Astrocyte (in vitro differentiated cells and primary cell): Measurements from ENCODE around the gene AP1M1.

Source experiments
- EZH2 ChIP-seq: IDR thresholded peaks from 2 replicates; pipeline ENCODE4 v1.6.1; 2012; ENCODE audit warnings: mild to moderate bottlenecking, low read length, inconsistent platforms; ENCODE audit not compliant: insufficient read depth
- TF ChIP-seq, protein P1 (sequence below): IDR thresholded peaks from 2 replicates; pipeline ENCODE4 v1.5.1; 2011; ENCODE audit warnings: low read depth, mild to moderate bottlenecking, inconsistent platforms, low read length, moderate library complexity; ENCODE audit not compliant: insufficient read depth

GRCh38 chr19:16206637-16207036 is 8.9 kb downstream of the AP1M1 start:
- TF ChIP-seq, protein P1, sequence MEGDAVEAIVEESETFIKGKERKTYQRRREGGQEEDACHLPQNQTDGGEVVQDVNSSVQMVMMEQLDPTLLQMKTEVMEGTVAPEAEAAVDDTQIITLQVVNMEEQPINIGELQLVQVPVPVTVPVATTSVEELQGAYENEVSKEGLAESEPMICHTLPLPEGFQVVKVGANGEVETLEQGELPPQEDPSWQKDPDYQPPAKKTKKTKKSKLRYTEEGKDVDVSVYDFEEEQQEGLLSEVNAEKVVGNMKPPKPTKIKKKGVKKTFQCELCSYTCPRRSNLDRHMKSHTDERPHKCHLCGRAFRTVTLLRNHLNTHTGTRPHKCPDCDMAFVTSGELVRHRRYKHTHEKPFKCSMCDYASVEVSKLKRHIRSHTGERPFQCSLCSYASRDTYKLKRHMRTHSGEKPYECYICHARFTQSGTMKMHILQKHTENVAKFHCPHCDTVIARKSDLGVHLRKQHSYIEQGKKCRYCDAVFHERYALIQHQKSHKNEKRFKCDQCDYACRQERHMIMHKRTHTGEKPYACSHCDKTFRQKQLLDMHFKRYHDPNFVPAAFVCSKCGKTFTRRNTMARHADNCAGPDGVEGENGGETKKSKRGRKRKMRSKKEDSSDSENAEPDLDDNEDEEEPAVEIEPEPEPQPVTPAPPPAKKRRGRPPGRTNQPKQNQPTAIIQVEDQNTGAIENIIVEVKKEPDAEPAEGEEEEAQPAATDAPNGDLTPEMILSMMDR, result no peak
- no peak for TF ChIP-seq EZH2
